B cell (primary cell): ENCODE data around the gene PADI4. TPM values are rescaled to one million over a fixed set of nuclear protein-coding genes. Genes with fewer than 3 reads are reported as not detected.

Source experiments
- ATAC-seq: fragments of 200-7000 bp; cut with Tn5 transposase; one replicate; pipeline ENCODE4 v1.10.0; 2021; ENCODE audit warnings: low read depth, mild to moderate bottlenecking, moderate number of reproducible peaks, moderate library complexity
- CTCF ChIA-PET: fragments of 350-600 bp; sonication (Branson Sonifier 250); formaldehyde crosslinking; loops from one replicate; lab custom pipeline; 2021; ENCODE audit warnings: antibody characterized with exemption, inconsistent platforms; lab: Charles Lee
- POLR2A ChIA-PET: fragments of 350-600 bp; sonication (Branson Sonifier 250); formaldehyde crosslinking; loops from one replicate; lab custom pipeline; 2021; ENCODE audit warnings: antibody characterized with exemption; lab: Charles Lee
- DNase-seq: peaks from one replicate; pipeline ENCODE4 v3.0.0; 2013
- H2AFZ ChIP-seq: 2 replicates; pipeline ENCODE4 v1.6.1; 2012; ENCODE audit warnings: mild to moderate bottlenecking, low read depth, low read length; ENCODE audit not compliant: insufficient read depth, poor library complexity, severe bottlenecking
- H3K27ac ChIP-seq, 2 donors: 1 replicate in 1 of 2; 2 replicates in 1 of 2; pipeline ENCODE4 v1.5.1; 2012 to 2013; ENCODE audit warnings: low read length in 2 of 2, mild to moderate bottlenecking in 2 of 2, moderate library complexity in 1 of 2
- H3K27me3 ChIP-seq, 4 experiments: fragments of 200-600 bp in 1 of 4; sonication (generic) in 1 of 4; replicated peaks in 1 of 4; 1 replicate in 2 of 4; 2 replicates in 2 of 4; pipeline versions ENCODE4 v1.6.1 to v1.7.0; 2013 to 2016; ENCODE audit warnings: low read length in 3 of 4, mild to moderate bottlenecking in 2 of 4, mixed read lengths in 1 of 4, moderate library complexity in 1 of 4; ENCODE audit not compliant: insufficient read depth in 4 of 4, control insufficient read depth in 3 of 4; ENCODE audit errors: control extremely low read depth in 1 of 4
- H3K36me3 ChIP-seq, 2 experiments: replicated peaks in 1 of 2; 1 replicate in 1 of 2; 2 replicates in 1 of 2; pipeline versions ENCODE4 v1.6.1 to v1.7.1; 2013; ENCODE audit warnings: low read length in 1 of 2; ENCODE audit not compliant: insufficient read depth in 2 of 2, control insufficient read depth in 1 of 2; ENCODE audit errors: control extremely low read depth in 1 of 2, extremely low read depth in 1 of 2
- H3K4me1 ChIP-seq, 2 donors: fragments of 200-600 bp in 1 of 2; sonication (generic) in 1 of 2; 1 replicate in 1 of 2; 2 replicates in 1 of 2; pipeline versions ENCODE4 v1.5.1 to v1.6.1; 2013 to 2017; ENCODE audit warnings: low read length in 2 of 2; ENCODE audit not compliant: control insufficient read depth in 2 of 2, insufficient read depth in 2 of 2
- H3K4me2 ChIP-seq: replicated peaks from 2 replicates; pipeline ENCODE3; 2012; ENCODE audit warnings: mild to moderate bottlenecking, low read depth, low read length; ENCODE audit not compliant: poor library complexity, severe bottlenecking
- H3K4me3 ChIP-seq, 5 experiments: fragments of 200-600 bp in 1 of 5; sonication (generic) in 1 of 5; 1 replicate in 3 of 5; 2 replicates in 2 of 5; pipeline versions ENCODE4 v1.5.1 to v1.7.0; 2011 to 2016; ENCODE audit warnings: low read length in 4 of 5, mild to moderate bottlenecking in 4 of 5, low read depth in 2 of 5, control low read depth in 1 of 5, moderate library complexity in 1 of 5; ENCODE audit not compliant: insufficient read depth in 1 of 5; ENCODE audit errors: control extremely low read depth in 1 of 5, extremely low read depth in 1 of 5
- H3K79me2 ChIP-seq: fragments of 200-600 bp; sonication (generic); one replicate; pipeline ENCODE4 v1.6.0; 2016; ENCODE audit warnings: low read length; ENCODE audit not compliant: control insufficient read depth, insufficient read depth
- H3K9ac ChIP-seq: fragments of 200-600 bp; sonication (generic); 2 replicates; pipeline ENCODE4 v1.6.1; 2017; ENCODE audit warnings: mild to moderate bottlenecking, low read length, moderate library complexity
- H3K9me3 ChIP-seq, 3 donors: one replicate each; pipeline versions ENCODE4 v1.6.1 to v1.7.1; 2013; ENCODE audit warnings: low read length in 2 of 3; ENCODE audit not compliant: control insufficient read depth in 2 of 3, insufficient read depth in 1 of 3; ENCODE audit errors: control extremely low read depth in 1 of 3
- H4K20me1 ChIP-seq: 2 replicates; pipeline ENCODE4 v1.6.0; 2012; ENCODE audit warnings: mild to moderate bottlenecking, low read length; ENCODE audit not compliant: insufficient read depth, control insufficient read depth, poor library complexity, severe bottlenecking
- H3K27ac Mint-ChIP-seq: one replicate; pipeline ENCODE4 v1.8.0; 2021; ENCODE audit warnings: mixed read lengths
- H3K27me3 Mint-ChIP-seq: one replicate; pipeline ENCODE4 v1.8.0; 2021; ENCODE audit warnings: mixed read lengths
- H3K4me1 Mint-ChIP-seq: one replicate; pipeline ENCODE4 v1.8.0; 2021; ENCODE audit warnings: mixed read lengths
- H3K4me3 Mint-ChIP-seq: one replicate; pipeline ENCODE4 v1.8.0; 2021; ENCODE audit warnings: mixed read lengths
- H3K9me3 Mint-ChIP-seq: one replicate; pipeline ENCODE4 v1.8.0; 2022; ENCODE audit warnings: mixed read lengths; ENCODE audit not compliant: insufficient read depth
- EZH2 ChIP-seq: IDR thresholded peaks from 2 replicates; pipeline ENCODE4 v1.6.1; 2012; ENCODE audit warnings: borderline replicate concordance, low read depth, mild to moderate bottlenecking, moderate library complexity, low read length; ENCODE audit not compliant: insufficient read depth, poor library complexity, severe bottlenecking
- WGBS: methylation state at CpG from one replicate; pipeline ENCODE4 v1.1.5; 2013; ENCODE audit warnings: missing lambda C conversion rate; ENCODE audit not compliant: insufficient coverage; 5-methylcytosine and 5-hydroxymethylcytosine counted together
- intact Hi-C: fragments of 100-400 bp; cut with micrococcal nuclease; formaldehyde crosslinking; loops from one replicate; pipeline ENCODE4 v1.10.0; 2022
- polyA plus RNA-seq: library from polyadenylated mRNA; depleted of rRNA; stranded (reverse); fragments of >200 nt; gene quantifications from 2 replicates; pipeline ENCODE4 v1.2.3, GENCODE V29; 2012
- total RNA-seq, 2 donors: library from RNA; stranded (reverse); fragments of 120-200 nt in 1 of 2; gene quantifications; 1 replicate in 1 of 2; 2 replicates in 1 of 2; pipeline versions ENCODE4 v1.2.3 to v1.2.4, GENCODE V29; 2013 to 2022
- TF ChIP-seq, protein P1 (sequence below): fragments of 200-600 bp; IDR thresholded peaks from one replicate; pipeline ENCODE4 v1.8.0; 2022; ENCODE audit warnings: antibody characterized with exemption, mild to moderate bottlenecking

PADI4 gene
- total and polyA plus RNA-seq, 2 donors (not counting 1 experiment from before 2014, with no cell fraction given): 0.44 to 0.85 TPM

DNA sequence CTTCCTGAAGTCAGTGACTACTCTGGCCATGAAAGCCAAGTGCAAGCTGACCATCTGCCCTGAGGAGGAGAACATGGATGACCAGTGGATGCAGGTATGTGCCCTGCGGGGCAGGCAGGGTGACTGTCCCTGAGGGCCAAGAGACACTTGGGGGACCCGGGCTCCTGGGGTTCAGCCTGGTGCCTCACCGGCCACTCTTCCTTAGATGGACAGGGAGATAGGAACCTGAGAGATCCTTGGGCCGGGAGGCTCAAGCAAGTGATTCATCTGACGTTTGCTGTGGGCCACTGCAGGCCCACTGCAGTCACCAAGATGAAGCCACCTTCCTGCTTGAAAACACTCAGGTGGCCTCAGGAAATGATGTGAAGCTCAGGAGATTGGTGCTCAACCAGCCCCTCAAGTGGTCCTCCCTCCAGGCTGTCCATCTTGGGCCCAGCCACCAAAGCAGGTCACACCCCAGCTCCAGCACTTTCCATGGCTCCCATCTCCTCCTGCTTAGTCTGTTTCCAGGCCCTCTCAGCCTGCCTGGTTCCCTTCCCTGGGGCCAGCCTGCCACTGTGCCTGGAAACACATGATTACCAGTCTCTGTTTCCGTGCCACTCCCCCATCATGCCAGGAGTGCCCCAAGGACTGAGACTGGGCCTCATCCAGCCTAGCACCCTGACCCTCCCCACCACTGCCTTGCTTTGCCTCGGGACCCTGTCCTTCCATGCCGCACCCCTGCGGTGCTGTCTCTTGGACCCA lies 38.2 kb downstream of the PADI4 start:
- TF ChIP-seq EZH2: no peak
- TF ChIP-seq, protein P1, sequence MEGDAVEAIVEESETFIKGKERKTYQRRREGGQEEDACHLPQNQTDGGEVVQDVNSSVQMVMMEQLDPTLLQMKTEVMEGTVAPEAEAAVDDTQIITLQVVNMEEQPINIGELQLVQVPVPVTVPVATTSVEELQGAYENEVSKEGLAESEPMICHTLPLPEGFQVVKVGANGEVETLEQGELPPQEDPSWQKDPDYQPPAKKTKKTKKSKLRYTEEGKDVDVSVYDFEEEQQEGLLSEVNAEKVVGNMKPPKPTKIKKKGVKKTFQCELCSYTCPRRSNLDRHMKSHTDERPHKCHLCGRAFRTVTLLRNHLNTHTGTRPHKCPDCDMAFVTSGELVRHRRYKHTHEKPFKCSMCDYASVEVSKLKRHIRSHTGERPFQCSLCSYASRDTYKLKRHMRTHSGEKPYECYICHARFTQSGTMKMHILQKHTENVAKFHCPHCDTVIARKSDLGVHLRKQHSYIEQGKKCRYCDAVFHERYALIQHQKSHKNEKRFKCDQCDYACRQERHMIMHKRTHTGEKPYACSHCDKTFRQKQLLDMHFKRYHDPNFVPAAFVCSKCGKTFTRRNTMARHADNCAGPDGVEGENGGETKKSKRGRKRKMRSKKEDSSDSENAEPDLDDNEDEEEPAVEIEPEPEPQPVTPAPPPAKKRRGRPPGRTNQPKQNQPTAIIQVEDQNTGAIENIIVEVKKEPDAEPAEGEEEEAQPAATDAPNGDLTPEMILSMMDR: no peak
- peaks cover 0 to 5% of the 10 kb centered on the region in 2 donors for H3K4me1 ChIP-seq
- H3K27ac Mint-ChIP-seq: no peak overlapping the region
- H3K79me2 ChIP-seq: no peaks in the 10 kb centered on the region
- no peak overlapping the region for H3K4me3 Mint-ChIP-seq
- no peak overlapping the region for H3K4me3 ChIP-seq
- H3K27ac ChIP-seq: no peak overlapping the region
- ChIA-PET POLR2A (no interaction called here), CTCF (no interaction called here)
- H3K4me2 ChIP-seq: no peak overlapping the region
- H3K4me1 Mint-ChIP-seq: no peaks in the 10 kb centered on the region
- H2AFZ ChIP-seq: no peak overlapping the region
- DNase-seq: no peak
- H3K36me3 ChIP-seq: no peaks in the 10 kb centered on the region
- H3K9me3 ChIP-seq: peaks cover 0 to 10% (median 0%) of the 10 kb centered on the region in 3 donors
- peaks cover 22% of the 10 kb centered on the region for H3K27me3 Mint-ChIP-seq
- peaks cover 0 to 5% (median 0%) of the 10 kb centered on the region in 4 experiments for H3K27me3 ChIP-seq
- WGBS: 95% methylated on average over 9 of the region's 9 CpGs
- H3K9me3 Mint-ChIP-seq: peaks cover 4% of the 10 kb centered on the region
- intact Hi-C loops: no loop called here
- no peaks in the 10 kb centered on the region for H4K20me1 ChIP-seq
- no peak for ATAC-seq
- no peak overlapping the region for H3K9ac ChIP-seq
